GM12874 (cell line): ENCODE results near the gene ZKSCAN1.

Experiments
- CTCF ChIP-seq: IDR thresholded peaks from 2 replicates; pipeline ENCODE4 v1.5.1; 2011; ENCODE audit warnings: low read depth, mild to moderate bottlenecking, control low read depth, low read length, moderate library complexity; ENCODE audit not compliant: insufficient read depth

The ZKSCAN1 gene

DNA sequence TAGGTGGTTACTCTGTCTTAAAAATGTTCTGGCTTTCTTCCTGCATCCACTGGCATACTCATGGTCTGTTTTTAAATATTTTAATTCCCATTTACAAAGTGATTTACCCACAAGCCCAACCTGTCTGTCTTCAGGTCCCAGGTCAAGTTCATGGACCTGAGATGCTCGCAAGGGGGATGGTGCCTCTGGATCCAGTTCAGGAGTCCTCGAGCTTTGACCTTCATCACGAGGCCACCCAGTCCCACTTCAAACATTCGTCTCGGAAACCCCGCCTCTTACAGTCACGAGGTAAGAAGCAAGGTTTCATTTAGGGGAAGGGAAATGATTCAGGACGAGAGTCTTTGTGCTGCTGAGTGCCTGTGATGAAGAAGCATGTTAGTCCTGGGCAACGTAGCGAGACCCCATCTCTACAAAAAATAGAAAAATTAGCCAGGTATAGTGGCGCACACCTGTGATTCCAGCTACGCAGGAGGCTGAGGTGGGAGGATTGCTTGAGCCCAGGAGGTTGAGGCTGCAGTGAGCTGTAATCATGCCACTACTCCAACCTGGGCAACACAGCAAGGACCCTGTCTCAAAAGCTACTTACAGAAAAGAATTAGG, 8.7 kb downstream of the ZKSCAN1 start:
- TF ChIP-seq CTCF: no peak

GRCh38 chr7:100027197-100027596, 11.8 kb downstream of the ZKSCAN1 start:
- TF ChIP-seq CTCF: no peak

GRCh38 chr7:100029596-100029995, 14.2 kb downstream of the ZKSCAN1 start:
- TF ChIP-seq CTCF: no peak

DNA sequence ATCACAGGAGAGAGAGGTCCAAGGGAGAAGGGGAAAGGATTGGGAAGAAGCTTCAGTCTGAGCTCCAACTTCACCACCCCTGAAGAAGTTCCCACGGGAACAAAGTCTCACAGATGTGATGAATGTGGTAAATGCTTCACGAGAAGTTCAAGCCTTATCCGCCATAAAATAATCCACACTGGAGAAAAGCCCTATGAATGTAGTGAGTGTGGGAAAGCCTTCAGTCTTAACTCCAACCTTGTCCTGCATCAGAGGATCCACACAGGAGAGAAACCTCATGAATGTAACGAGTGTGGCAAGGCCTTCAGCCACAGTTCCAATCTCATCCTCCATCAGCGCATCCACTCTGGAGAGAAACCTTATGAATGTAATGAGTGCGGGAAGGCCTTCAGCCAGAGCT, 18.1 kb downstream of the ZKSCAN1 start:
- TF ChIP-seq CTCF: no peak

- TF ChIP-seq CTCF: no peak
Measured at GRCh38 chr7:100034871-100035510, 19.6 kb downstream of the ZKSCAN1 start.

- no peak for TF ChIP-seq CTCF
Measured at GRCh38 chr7:100035876-100036275, 20.5 kb downstream of the ZKSCAN1 start.

- TF ChIP-seq CTCF: no peak
Measured at GRCh38 chr7:100038326-100038725, 22.9 kb downstream of the ZKSCAN1 start.
